Amniotic epithelial cell (primary cell): ENCODE measurements around the gene MINDY4.
"Not testable (repeated sequence)": the region's sequence is repeated elsewhere in the genome, so short reads cannot be mapped to it uniquely, and the experiment has no call there.

ENCODE experiments used
- DNase-seq: peaks from one replicate; pipeline ENCODE4 v3.0.0-alpha.2; 2010; ENCODE audit warnings: low read depth

The MINDY4 gene

GRCh38 chr7:30804078-30804661 is 33.0 kb downstream of the MINDY4 start:
- peak; percentile 87 for DNase-seq

GRCh38 chr7:30805081-30805691 is 34.0 kb downstream of the MINDY4 start:
- no peak for DNase-seq

- DNase-seq: no peak
These were observed 34.7 kb downstream of the MINDY4 start for GRCh38 chr7:30805931-30806330.

GRCh38 chr7:30807477-30807876 is 36.3 kb downstream of the MINDY4 start:
- not testable (repeated sequence) for DNase-seq

- DNase-seq: not testable (repeated sequence)
These were observed 36.7 kb downstream of the MINDY4 start for GRCh38 chr7:30807941-30808340.

GRCh38 chr7:30810986-30811385 is 39.8 kb downstream of the MINDY4 start:
- no peak for DNase-seq

- no peak for DNase-seq
These were observed 41.5 kb downstream of the MINDY4 start for GRCh38 chr7:30812676-30813075.

- no peak for DNase-seq
These were observed 42.2 kb downstream of the MINDY4 start for GRCh38 chr7:30813466-30813865.

- DNase-seq: peak; percentile 20
These were observed 43.6 kb downstream of the MINDY4 start for GRCh38 chr7:30814700-30815387.

GRCh38 chr7:30815388-30815854 is 44.2 kb downstream of the MINDY4 start:
- DNase-seq: peak; percentile 84

GRCh38 chr7:30815951-30816644 is 44.9 kb downstream of the MINDY4 start:
- DNase-seq: peak; percentile 56

GRCh38 chr7:30816645-30817370 is 45.6 kb downstream of the MINDY4 start:
- no peak for DNase-seq

- DNase-seq: no peak
These were observed 46.2 kb downstream of the MINDY4 start for GRCh38 chr7:30817371-30817767.

GRCh38 chr7:30824821-30825720 is 53.9 kb downstream of the MINDY4 start:
- no peak for DNase-seq

GRCh38 chr7:30826181-30826580 is 55.0 kb downstream of the MINDY4 start:
- DNase-seq: no peak

- no peak for DNase-seq
These were observed 57.4 kb downstream of the MINDY4 start for GRCh38 chr7:30828591-30828990.

GRCh38 chr7:30829471-30829870 is 58.3 kb downstream of the MINDY4 start:
- DNase-seq: no peak

- peak; percentile 94 for DNase-seq
These were observed 60.0 kb downstream of the MINDY4 start for GRCh38 chr7:30831227-30831626.

GRCh38 chr7:30831936-30832335 is 60.7 kb downstream of the MINDY4 start:
- DNase-seq: no peak

- DNase-seq: not testable (repeated sequence)
These were observed 62.9 kb downstream of the MINDY4 start for GRCh38 chr7:30834017-30834674.
